Activated gamma-delta T cell (primary cell): ENCODE measurements around the gene C19orf47.
"Not testable (repeated sequence)": the region's sequence is repeated elsewhere in the genome, so short reads cannot be mapped to it uniquely, and the experiment has no call there.

Experiments used
- DNase-seq: peaks from one replicate; lab custom pipeline; 2025; lab: John Stamatoyannopoulos, UW

Gene C19orf47

DNA sequence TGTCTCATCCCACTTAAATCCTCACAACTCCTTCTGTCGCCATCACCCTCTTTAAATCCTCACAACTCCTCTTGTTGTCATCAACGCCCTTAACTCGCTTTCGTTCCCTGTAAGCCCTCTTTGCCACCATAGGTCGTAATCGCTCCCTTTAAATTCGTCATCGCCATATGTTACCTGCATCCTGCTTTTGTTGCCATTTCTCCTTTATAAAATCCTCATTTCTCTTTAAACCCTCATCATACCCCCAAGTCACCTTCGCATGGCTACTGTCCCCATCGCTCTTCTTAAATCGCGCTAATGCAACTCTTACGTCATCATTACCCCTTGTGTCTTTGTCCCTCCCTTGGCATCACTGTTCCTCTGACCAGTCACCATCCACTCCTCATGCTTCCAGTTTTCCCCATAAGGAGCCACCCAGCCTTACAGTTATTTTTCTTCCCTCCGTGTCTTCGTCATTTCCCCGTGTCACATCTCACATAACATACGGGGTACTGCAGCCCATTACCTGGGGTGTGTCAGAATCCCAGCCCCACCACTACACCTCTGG is 837 bp upstream of the C19orf47 start:
- DNase-seq, result no peak

- DNase-seq, result no peak
These were observed 3.8 kb downstream of the C19orf47 start for GRCh38 chr19:40344422-40344821.

- DNase-seq, result no peak
These were observed 5.4 kb downstream of the C19orf47 start for GRCh38 chr19:40342644-40343311.

DNA sequence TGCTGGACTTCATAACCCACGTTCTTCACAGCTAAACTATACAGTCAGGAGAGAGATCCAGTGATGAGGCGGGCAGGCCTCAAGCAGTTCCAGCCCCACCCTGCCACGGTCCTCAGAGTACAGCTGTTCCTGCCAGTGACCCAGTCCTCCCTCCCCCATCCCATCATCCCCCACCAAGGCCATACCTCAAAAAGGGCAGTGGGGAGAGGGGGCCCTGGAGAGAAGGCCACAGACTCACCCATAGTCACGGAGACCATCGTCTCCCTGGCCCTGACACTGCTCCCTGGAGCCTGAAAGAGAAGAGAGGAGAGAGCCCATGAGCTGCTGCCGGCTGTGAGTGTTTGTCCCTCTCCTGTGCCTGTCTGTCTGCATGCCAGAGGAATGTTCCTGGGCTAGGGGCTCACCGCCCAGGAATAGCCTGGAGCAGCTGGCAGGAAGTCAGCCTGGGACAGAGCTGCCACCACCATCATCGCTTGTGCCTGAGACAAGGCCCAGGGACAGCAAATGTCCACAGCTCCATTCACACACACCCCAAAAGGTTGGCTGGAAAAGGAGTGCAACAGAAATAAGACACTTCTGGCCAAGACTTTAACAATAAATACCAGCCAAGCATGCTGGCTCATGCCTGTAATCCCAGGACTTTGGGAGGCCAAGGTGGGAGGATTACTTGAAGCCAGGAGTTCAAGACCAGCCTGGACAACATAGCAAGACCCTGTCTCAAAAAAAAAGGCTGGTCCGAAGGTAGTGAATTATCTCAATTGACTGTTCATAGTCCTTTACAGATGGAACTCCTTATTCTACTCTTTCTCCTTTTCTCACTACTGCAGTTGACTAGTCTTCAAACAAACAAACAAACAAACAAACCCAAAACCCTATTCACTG is 6.4 kb downstream of the C19orf47 start:
- DNase-seq, result no peak

DNA sequence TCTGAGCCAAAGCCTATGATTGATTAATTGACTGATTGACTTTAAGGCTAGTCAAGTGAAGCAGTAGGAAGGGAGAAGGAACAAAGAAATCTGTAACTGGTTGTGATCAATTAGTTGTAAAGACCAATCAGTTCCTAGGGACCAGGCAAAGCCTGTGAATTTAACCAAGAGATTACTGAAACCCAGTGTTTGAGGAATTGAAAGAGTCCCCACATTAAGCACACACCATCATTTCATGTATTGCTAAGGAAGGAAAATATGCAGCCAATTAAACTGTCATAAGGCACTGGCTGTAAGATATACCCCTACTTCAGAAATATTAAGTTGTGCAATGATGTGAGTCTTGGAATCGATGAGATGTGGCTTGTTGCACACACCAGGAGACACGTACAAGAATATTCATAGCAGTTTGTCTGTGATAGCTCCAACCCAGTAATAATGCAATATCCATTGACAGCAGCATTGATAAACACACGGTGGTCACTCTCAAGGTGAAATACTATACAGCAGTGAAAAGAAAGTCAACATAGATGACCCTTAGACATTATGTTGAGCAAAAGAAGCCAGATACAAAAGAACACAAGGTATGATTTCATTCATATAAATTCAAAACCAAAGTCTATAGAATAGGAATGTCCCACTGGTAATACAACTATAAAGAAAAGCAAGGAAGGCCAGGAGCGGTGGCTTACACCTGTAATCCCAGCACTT is 9.0 kb downstream of the C19orf47 start:
- no peak for DNase-seq

DNA sequence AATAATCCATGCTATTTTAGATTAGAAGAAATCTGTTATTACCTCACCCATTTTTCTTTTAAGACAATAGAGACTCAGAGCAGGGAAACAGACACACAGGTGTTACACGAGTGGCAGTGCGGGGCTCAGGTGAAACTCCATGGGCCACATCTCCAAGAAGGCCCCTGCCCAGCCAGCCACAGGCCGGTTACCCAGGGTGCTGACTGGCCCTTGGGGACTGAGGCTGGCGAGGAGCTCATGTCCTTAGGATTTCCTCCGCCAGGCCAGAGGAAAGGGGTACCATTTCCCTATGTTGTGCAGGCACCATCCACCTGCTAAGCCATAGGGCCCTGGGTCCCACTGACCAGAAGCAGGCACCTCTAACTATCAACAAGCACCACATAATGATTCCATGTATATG is 10.6 kb downstream of the C19orf47 start:
- no peak for DNase-seq

DNA sequence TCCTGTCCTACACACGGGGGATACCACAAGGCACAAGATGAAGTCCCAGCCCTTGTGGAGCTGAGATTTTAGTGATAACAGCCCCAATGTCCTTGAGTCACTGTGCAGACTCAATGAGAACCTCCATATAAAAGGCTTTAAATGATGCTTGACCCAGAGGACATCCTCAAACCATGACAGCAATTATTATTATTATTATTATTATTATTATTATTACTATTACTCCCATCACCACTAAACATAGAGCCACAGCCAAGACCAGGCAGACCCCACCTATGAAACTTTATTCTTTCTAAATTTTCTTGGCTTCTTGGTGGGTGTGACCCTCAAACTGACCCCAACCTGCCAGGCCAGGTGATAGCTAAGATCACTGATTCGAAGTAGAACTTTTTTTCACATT is 11.1 kb downstream of the C19orf47 start:
- no peak for DNase-seq

- DNase-seq, result no peak
These were observed 11.6 kb downstream of the C19orf47 start for GRCh38 chr19:40336601-40336900.

GRCh38 chr19:40335855-40336600 is 12.2 kb downstream of the C19orf47 start:
- DNase-seq, result no peak

DNA sequence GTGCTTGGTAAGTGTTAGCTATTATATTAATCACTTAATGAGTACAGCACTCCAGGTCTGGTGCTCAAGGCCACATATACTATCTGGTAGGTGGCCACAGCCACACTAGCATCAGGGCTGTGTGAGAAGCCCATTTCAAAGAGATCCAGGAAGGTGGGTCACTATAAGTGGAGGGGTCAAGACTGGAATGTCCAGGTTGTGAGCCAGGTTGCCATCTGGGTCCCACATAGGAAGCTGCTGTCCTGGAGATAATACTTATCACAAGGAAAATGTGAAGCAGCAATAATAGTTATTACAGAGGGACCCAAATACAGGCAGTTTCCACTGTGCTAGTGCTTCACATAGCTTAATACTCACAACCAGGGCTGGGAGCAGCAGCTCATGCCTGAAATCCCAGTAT is 13.1 kb downstream of the C19orf47 start:
- no peak for DNase-seq

DNA sequence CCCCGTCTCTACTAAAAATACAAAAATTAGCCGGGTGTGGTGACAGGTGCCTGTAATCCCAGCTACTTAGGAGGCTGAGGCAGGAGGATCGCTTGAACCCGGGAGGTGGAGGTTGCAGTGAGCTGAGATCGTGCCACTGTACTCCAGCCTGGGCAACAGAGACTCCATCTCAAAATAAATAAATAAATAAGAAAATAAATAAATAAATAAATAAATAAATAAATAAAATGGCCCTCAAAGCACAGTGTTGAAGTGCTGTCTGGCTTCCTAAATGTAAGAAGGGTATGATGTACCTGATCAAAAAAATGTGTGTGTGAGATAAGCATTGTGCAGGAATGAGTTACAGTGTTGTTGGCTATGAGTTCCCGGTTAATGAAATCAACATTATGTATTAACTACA is 15.1 kb downstream of the C19orf47 start:
- DNase-seq, result not testable (repeated sequence)

GRCh38 chr19:40332669-40333068 is 15.5 kb downstream of the C19orf47 start:
- no peak for DNase-seq

GRCh38 chr19:40331052-40331451 is 17.1 kb downstream of the C19orf47 start:
- DNase-seq, result no peak

DNA sequence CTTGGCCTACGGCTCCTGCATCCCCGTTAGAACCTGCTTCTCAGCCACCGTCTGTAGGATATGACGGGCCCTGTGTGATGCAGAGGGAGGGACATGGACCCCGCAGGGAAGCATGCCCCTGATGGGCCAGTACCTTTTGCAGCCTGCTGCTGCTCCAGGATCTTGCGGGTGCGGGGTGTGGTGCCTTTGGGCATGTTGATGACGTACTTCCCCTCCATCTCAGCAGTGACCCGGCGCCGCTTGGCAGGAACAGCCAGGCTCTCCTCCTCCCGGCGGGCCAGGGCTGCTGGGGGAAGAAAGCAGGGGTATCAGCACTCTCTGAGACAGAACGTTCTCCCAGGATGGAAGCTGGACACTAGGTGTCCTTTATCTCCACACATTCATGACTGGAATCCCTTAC is 22.0 kb downstream of the C19orf47 start:
- no peak for DNase-seq

- no peak for DNase-seq
These were observed 24.5 kb downstream of the C19orf47 start for GRCh38 chr19:40323705-40324104.

DNA sequence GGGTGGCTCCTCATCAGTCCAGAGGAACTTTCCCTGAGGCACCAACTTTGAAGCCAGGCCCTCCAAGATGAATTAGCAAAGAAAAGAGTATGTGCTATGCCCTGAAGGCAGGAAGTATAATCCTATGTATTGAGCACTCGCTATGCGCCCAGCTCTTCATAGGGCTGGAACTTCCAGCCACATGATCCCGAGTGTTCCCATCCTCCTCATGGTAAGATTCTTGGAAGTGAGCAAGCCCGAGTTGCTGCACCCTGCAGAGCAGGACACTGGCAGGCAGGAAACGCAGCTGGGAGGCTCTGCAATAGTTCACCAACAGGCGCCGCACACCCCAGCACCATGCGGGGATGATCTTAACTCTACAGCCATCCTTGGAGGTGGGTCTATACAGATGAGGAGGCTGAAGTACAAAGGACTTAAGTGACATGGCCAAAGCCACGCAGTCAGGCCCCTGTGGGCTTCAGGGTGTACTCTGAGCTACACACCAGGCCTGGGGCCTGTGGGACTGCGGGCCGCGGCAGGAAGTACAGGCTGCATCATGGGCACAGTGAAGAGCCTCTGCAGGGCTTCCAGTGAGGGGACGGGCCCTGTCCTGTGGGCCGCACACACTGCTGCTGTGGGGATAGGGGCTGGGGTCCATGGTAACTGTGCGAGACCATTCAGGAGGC is 25.1 kb downstream of the C19orf47 start:
- DNase-seq, result no peak

DNA sequence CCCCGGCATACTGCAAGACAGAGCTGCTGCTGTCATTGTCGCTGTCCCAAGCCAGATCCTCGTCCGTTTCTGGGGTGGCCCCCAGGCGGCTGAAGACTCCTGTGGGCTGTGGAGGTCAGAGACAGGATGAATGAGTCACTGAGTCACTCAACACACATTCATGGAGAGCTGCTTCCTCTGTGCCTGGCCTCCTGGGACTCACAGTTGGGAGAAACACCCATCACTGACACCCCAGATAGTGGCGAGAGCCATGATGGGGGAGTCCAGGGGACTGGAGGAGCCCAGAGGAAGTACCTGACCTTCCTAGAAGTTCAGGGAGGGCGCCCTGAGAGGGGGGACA is 26.0 kb downstream of the C19orf47 start:
- DNase-seq, result no peak

DNA sequence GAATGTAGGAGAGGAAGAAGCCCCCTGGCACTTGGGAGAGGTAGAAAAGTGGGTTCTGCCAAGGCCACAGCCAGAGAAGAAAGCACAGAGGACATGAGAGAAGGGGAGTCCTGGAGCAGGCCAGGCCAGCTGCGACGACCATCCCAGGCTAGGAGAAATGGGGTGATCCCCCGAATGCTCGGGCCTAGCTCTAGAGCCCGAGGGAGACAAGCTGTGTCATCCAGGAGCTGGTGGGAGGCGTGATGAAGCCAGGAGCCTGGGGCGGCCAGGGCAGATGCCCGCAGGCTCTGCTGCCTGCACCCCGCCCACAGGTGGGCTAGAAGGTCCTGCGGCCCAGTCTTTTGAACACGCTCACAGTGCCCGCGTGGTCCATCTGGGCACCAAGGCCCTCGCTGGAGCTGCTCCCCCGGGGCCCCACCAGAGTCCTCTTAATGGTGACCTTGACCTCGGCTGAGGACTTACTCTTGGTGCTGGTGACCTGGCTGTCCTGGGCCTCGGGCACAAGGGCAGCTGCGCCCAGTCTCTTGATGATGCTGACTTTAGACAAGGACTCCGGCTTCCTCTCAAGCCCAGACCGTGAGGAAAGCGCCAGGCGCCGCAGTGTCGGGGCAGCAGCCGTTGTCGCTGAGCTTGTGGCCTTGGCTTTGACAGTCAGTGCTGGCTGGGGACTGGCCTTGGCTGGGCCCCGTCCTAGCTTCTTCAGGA is 26.5 kb downstream of the C19orf47 start:
- no peak for DNase-seq

- DNase-seq, result no peak
These were observed 27.1 kb downstream of the C19orf47 start for GRCh38 chr19:40321076-40321475.

- no peak for DNase-seq
These were observed 27.6 kb downstream of the C19orf47 start for GRCh38 chr19:40320558-40320935.

DNA sequence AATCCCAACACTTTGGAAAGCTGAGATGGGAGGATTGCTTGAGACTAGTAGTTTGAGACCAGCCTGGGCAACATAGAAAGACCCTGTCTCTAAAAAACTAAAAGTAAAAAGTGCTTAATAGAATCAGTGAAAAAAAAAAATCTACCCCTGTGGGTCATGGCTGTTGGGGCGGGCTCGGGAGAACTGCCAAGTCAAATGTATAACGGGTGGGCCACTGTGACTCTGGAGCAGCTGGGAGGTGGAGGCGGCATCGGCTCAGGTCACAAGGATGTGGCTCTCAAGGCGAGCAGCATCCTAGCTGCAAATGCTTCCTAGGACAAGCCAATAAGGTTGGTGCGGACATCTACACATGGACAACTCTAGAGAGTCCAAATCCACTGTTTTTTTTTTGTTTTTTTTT is 30.9 kb downstream of the C19orf47 start:
- no peak for DNase-seq
